OCI-LY1 (cell line): ENCODE data around the gene ZNF467.

ENCODE experiments used
- H2AFZ ChIP-seq: fragments of 200-600 bp; sonication (generic), shearing (Covaris generic); 2 replicates; pipeline ENCODE4 v1.6.0; 2014; ENCODE audit warnings: antibody characterized with exemption, mild to moderate bottlenecking, low read length
- H3F3A ChIP-seq: fragments of 200-600 bp; sonication (generic), shearing (Covaris generic); 2 replicates; pipeline ENCODE4 v1.6.0; 2014; ENCODE audit warnings: mild to moderate bottlenecking, antibody characterized with exemption, low read length, moderate library complexity; ENCODE audit not compliant: insufficient read depth
- H3K27ac ChIP-seq: fragments of 200-600 bp; sonication (generic); 2 replicates; pipeline ENCODE4 v1.5.1; 2014; ENCODE audit warnings: low read length, mixed run types, mild to moderate bottlenecking, low read depth; ENCODE audit not compliant: poor library complexity, severe bottlenecking
- H3K27me3 ChIP-seq: fragments of 200-600 bp; sonication (generic); 2 replicates; pipeline ENCODE4 v1.6.0; 2014; ENCODE audit warnings: antibody characterized with exemption, mild to moderate bottlenecking, low read length, moderate library complexity; ENCODE audit not compliant: insufficient read depth
- H3K36me3 ChIP-seq: fragments of 200-600 bp; sonication (generic); 2 replicates; pipeline ENCODE4 v1.6.1; 2014; ENCODE audit warnings: mild to moderate bottlenecking, antibody characterized with exemption, low read length, moderate library complexity, mixed read lengths; ENCODE audit not compliant: insufficient read depth
- H3K4me1 ChIP-seq: fragments of 200-600 bp; sonication (generic); 2 replicates; pipeline ENCODE4 v1.5.1; 2014; ENCODE audit warnings: mild to moderate bottlenecking, low read length, moderate library complexity; ENCODE audit not compliant: insufficient read depth, severe bottlenecking
- H3K4me2 ChIP-seq: fragments of 200-600 bp; sonication (generic), shearing (Covaris generic); 2 replicates; pipeline ENCODE4 v1.6.1; 2014; ENCODE audit warnings: low read length
- H3K4me3 ChIP-seq: fragments of 200-600 bp; sonication (generic); 2 replicates; pipeline ENCODE4 v1.5.1; 2014; ENCODE audit warnings: low read length, low read depth, mild to moderate bottlenecking, mixed read lengths; ENCODE audit not compliant: poor library complexity, severe bottlenecking
- H3K79me2 ChIP-seq: fragments of 200-600 bp; shearing (Covaris generic); 2 replicates; pipeline ENCODE4 v1.6.1; 2016; ENCODE audit warnings: mixed run types, low read length, mixed read lengths; ENCODE audit not compliant: insufficient read depth
- H3K9ac ChIP-seq: fragments of 200-600 bp; sonication (generic), shearing (Covaris generic); 2 replicates; pipeline ENCODE4 v1.6.1; 2014; ENCODE audit warnings: mild to moderate bottlenecking, low read length, mixed read lengths
- H3K9me2 ChIP-seq: fragments of 200-600 bp; sonication (generic), shearing (Covaris generic); 2 replicates; pipeline ENCODE4 v1.6.1; 2014; ENCODE audit warnings: low read depth, mild to moderate bottlenecking, low read length, mixed read lengths
- H3K9me3 ChIP-seq: fragments of 200-600 bp; shearing (Covaris generic); 2 replicates; pipeline ENCODE4 v1.6.1; 2014; ENCODE audit warnings: low read length, mixed read lengths
- H4K20me1 ChIP-seq: fragments of 200-600 bp; sonication (generic), shearing (Covaris generic); 2 replicates; pipeline ENCODE4 v1.6.0; 2016; ENCODE audit warnings: mild to moderate bottlenecking, low read length; ENCODE audit not compliant: insufficient read depth
- CTCF ChIP-seq: fragments of 200-600 bp; sonication (generic), shearing (Covaris generic); IDR thresholded peaks from 2 replicates; pipeline ENCODE4 v1.5.1; 2017; ENCODE audit warnings: mild to moderate bottlenecking, antibody characterized with exemption, low read length, moderate library complexity, mixed read lengths
- EZH2 ChIP-seq: fragments of 200-600 bp; sonication (generic), shearing (Covaris generic); IDR thresholded peaks from 2 replicates; pipeline ENCODE4 v1.8.0; 2017; ENCODE audit warnings: borderline replicate concordance, mixed run types, mild to moderate bottlenecking, antibody characterized with exemption, low read length, moderate library complexity, mixed read lengths

Gene ZNF467

GRCh38 chr7:149735779-149736477 lies 37.5 kb downstream of the ZNF467 start:
- Histone ChIP-seq H3K9me3 (no peaks in the 10 kb centered on the region), H3K79me2 (no peaks in the 10 kb centered on the region), H3F3A (no peaks in the 10 kb centered on the region), H3K36me3 (peaks cover 4% of the 10 kb centered on the region; the same call in 1 of the 2 replicates), H3K4me1 (no peaks in the 10 kb centered on the region), H3K4me3 (no peak overlapping the region), H2AFZ (no peak overlapping the region), H4K20me1 (no peaks in the 10 kb centered on the region), H3K9me2 (no peaks in the 10 kb centered on the region), H3K9ac (no peak overlapping the region), H3K27ac (no peak overlapping the region), H3K27me3 (no peaks in the 10 kb centered on the region), H3K4me2 (no peak overlapping the region)
- TF ChIP-seq EZH2 (no peak), CTCF (no peak)

GRCh38 chr7:149735181-149735602 lies 38.2 kb downstream of the ZNF467 start:
- no peak overlapping the region for H3K4me2 ChIP-seq
- no peak overlapping the region for H3K27ac ChIP-seq
- no peak overlapping the region for H3K4me3 ChIP-seq
- no peaks in the 10 kb centered on the region for H3K4me1 ChIP-seq
- H3K9me3 ChIP-seq, result no peaks in the 10 kb centered on the region
- no peaks in the 10 kb centered on the region for H3F3A ChIP-seq
- H4K20me1 ChIP-seq, result no peaks in the 10 kb centered on the region
- TF ChIP-seq EZH2, result no peak
- TF ChIP-seq CTCF, result no peak
- H3K9ac ChIP-seq, result no peak overlapping the region
- no peaks in the 10 kb centered on the region for H3K79me2 ChIP-seq
- no peak overlapping the region for H2AFZ ChIP-seq
- no peaks in the 10 kb centered on the region for H3K27me3 ChIP-seq
- peaks cover 4% of the 10 kb centered on the region; the same call in 1 of the 2 replicates for H3K36me3 ChIP-seq
- no peaks in the 10 kb centered on the region for H3K9me2 ChIP-seq

GRCh38 chr7:149734791-149735075 lies 38.7 kb downstream of the ZNF467 start:
- no peak overlapping the region for H3K27ac ChIP-seq
- no peaks in the 10 kb centered on the region for H3F3A ChIP-seq
- H3K9me2 ChIP-seq, result no peaks in the 10 kb centered on the region
- TF ChIP-seq CTCF, result no peak
- no peak for TF ChIP-seq EZH2
- no peaks in the 10 kb centered on the region for H3K4me1 ChIP-seq
- no peaks in the 10 kb centered on the region for H4K20me1 ChIP-seq
- no peaks in the 10 kb centered on the region for H3K79me2 ChIP-seq
- H3K4me2 ChIP-seq, result no peak overlapping the region
- H3K9me3 ChIP-seq, result no peaks in the 10 kb centered on the region
- no peak overlapping the region for H3K4me3 ChIP-seq
- H2AFZ ChIP-seq, result no peak overlapping the region
- no peak overlapping the region for H3K9ac ChIP-seq
- peaks cover 4% of the 10 kb centered on the region; the same call in 1 of the 2 replicates for H3K36me3 ChIP-seq
- H3K27me3 ChIP-seq, result no peaks in the 10 kb centered on the region
